ENCODE measurements around the gene UGT1A6.
"Not testable (repeated sequence)": the region's sequence is repeated elsewhere in the genome, so short reads cannot be mapped to it uniquely, and the experiment has no call there.

Gene UGT1A6

DNA sequence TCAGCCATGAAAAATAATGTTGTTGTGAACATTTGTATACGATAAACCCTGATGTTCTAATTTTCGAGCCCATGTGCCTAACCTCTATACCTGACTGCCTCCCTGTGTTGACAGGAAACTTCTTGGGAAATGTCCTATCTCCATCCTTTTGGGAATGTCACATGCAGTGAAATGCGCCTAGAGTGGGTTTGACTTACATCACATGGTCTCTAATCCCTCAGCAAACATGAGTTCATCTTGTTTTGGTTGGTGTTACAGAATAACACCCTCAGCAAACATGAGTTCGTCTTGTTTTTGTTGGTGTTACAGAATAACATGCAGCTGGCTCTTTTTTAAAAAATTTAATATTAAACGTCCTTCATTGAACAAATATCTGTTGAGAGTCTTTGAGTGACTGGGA lies 4.3 kb upstream of the UGT1A6 start:
- DNase-seq, result no peak

DNA sequence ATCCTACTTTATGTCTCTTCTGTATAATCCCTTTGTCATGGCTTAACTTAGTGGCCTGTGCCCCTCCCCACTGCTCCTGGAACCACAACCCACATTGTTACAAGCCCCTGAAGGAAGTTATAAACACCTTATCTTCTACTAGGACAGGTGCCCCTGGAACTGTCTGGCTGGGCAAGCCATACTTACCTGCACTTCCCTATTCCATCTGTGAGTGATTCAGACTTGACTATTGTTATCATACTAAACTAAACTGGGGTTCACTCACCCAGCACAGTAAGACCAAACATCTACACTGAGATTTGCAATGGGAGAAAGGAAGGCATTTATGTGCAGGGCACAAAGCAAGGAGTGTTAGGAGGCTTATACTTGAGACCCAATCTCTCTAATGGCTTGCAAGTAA lies 3.7 kb upstream of the UGT1A6 start:
- no peak for DNase-seq

DNA sequence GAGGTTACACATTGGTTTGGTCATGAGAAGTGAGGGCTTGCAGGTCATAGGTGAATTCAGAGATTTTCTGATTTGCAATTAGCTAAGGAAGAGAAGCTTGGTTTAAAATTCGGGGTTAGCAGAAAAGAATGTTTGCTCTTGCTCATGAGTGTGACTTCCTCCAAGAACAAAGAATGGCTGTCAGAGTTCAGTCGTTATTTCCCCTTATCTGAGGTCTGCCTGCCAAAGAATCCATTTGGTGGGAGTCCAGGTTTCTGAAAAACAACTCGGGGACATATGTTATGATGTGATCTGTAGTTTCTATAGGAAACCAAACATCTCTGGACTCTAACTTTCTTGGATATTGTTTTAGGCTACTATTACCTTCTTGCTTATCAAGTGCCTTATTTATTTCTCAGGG lies 3.2 kb upstream of the UGT1A6 start:
- no peak for DNase-seq

DNA sequence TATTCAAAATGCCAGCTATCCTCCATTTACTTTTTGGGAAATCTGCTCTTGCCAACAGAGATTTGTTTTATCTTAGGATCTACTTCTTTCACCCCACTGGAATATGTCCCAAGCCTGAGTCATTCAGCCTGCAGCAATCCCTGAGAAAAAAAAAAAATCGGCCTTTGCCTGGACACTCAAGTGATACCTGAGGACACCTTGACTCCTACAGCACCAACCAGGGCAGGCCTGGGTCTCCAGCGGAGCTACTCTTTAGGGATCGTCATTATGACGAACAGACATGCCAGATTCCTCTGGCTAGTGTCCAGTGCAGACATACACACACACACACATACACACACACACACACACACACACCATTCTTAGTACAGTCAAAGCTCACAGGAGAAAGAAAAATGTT lies 2.2 kb upstream of the UGT1A6 start:
- no peak for DNase-seq

DNA sequence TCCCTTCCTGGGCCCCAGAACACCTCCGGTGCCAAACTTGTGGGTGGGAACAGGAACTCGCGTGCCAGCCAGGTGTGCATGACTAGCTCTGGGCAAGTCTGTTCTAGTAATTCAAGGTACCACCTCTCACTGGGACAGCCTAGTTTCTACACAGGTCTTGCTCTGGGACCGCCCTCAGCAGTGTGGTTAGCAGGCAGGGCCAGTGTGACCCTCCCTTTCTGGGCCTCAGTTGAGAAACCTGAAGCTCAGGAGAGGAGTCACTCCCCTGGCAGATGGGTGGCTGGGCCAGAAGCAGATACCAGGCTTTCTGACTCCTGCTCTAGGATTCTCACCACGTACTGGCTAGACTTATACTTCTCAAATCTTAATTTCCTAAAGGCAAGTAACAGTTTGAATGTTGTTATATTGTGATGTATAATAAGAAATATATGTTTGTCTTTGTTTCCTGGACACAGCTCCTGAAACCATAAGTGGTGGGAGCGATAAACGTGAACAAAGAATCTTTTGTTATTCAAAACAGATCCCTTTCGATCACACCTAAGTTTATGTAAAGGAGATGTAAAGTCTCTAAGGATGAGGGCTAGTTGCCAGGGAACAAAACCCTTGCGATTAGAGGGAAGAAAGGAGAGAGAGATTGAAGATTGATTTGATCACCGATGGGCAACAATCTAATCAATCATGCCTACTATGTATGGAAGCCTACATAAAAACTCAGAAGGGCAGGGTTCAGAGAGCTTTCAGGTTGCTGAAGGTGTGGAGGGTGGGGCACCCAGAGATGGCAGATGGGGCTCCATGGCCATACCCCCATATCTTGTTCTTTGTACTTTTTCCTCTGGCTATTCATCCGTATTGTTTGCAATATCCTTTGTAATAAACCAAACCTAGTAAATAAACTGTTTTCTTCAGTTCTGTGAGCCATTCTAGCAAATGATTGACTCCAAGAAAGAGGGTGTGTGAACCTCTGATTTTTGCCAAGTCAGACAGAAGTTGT lies 952 bp upstream of the UGT1A6 start:
- DNase-seq, result no peak

DNA sequence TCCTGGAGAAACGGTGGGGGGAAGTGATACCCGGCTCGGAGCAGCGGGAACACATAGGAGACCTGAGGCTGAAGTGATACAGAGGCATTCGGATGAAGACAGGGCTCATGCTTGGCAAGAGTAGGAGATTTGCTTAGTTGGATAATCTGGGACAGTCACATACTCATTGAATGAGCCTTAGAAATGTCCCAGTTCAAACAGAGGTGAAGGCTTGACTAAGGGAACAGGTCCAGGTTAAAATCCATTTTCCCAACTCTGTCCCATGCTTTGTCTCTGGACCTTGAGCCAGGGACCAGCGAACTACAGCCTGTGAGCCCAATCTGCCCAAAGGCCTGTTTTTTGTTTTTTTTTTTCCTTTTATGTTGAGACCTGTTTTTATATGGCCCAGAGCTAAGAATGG lies 1.3 kb downstream of the UGT1A6 start:
- no peak for DNase-seq

DNA sequence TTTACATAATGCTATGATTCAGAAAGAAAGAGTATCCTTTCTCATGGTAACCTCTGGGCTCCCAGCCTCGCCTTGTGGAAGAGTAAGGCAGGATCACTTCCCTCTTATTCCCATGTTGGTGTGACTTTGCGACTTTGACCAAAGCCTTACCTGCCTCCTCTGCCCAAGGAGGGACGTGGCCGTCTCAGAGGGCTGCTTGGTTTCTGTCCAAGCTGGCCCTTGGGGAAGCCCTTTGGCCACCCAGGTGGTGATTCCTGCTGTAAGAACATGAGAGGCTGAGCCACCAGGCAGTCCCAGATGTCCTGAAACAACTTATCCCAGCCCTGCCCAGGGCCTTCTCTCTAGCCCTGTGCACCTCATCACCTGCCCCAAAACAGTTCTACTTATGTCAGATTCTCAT lies 6.0 kb downstream of the UGT1A6 start:
- DNase-seq, result no peak

DNA sequence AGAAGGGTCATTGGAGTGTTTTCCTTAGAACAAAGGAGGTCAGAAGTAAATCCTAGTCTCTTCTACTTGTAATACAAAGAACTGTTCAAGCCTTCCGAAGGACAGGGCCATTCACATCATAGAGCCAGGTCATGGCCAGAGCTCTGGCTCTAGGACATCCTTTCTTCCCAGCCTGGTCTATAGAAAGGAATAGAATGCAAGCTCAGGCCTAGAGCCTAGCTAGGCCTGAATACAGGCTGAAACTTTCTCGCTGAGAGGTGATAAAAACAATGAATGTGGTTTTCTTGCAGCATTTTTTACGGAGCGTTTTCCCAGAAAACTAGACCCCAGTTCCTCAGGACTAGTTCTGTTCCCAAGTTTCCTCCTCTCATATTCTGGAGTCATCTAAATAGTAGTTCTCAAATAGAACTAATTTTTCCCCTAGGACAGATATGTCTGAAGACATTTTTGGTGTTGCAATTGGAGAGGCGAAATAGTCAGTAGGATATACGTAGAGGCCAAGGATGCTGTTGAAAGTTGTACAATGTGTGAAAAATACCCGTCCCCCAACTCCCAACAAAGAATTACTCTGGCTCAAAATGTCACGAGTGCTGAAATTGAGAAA lies 6.8 kb downstream of the UGT1A6 start:
- no peak for DNase-seq

DNA sequence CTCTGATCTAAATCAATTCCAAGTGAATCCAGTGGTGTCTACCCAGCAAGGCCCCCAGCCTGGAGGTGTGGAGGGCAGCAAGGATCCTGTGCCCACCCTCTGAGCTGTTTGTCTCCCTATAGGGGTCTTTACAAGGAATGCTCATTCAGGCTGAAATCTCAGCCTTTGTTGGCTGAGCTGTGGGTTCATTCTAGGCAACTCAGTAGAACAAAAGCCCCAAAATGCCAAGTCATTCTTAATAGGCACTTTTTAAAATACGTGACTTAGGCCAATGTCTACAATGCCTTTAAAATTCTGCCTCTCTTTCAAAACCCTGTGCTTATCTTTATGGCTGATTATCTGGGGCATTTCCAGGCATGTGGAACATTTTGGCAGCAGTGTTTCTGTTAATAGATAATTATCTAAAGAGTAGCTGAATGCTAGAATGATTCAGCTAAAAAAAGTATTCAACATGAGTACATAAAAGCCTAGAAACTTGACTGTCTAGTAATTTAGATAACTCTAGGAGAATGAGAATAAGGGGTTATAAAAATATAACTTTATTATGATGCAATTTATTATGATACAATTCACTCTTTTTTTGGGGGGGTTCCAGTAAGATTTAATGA lies 7.4 kb downstream of the UGT1A6 start:
- DNase-seq, result no peak

DNA sequence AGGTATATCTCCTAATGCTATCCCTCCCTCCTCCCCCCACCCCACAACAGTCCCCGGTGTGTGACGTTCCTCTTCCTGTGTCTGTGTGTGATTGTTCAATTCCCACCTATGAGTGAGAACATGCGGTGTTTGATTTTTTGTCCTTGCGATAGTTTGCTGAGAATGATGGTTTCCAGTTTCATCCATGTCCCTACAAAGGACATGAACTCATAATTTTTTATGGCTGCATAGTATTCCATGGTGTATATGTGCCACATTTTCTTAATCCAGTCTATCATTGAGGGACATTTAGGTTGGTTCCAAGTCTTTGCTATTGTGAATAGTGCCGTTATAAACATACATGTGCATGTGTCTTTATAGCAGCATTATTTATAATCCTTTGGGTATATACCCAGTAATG lies 8.2 kb downstream of the UGT1A6 start:
- not testable (repeated sequence) for DNase-seq

DNA sequence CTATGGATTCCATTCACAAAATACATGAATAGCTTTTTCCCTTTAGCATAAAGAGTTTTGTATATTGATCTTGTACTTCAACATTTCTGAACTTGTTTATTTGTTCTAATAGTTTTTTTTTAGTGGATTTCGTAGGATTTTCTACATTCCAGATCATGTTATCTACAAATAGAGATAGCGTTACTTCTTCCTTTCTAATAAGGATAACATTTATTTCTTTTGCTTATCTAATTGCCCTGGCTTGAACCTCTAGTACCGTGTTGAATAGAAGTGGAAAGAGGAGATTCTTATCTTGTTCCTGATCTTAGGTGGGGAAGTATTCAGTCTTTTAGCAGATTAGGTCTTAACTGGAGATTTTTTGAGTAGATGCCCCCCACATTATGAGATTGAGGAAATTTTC lies 9.5 kb downstream of the UGT1A6 start:
- DNase-seq, result no peak

DNA sequence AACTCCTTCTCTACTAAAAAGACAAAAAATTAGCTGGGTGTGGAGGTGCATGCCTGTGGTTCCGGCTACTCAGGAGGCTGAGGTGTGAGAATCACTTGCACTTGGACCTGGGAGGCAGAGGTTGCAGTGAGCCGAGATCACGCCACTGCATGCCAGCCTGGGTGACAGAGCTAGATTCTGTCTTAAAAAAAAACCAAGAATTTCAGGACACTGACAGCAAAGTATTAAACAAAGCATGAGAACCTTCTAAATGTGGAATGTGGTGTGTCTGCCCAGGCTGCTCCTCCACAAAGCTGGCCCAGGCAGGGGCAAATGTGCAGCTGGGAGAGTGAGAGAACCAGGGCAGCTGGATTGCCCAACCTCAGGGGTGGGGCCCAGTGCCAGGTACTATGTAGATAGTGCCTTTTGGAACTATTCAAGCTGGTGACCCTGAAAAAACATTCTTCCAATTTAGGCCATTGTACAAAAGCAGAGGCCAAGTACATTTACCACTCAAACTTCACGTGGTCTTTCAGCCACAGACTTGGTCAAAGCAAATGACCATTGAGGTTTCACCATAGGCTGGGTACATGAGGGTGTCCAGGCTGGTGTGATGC lies 13.3 kb downstream of the UGT1A6 start:
- no peak for DNase-seq

DNA sequence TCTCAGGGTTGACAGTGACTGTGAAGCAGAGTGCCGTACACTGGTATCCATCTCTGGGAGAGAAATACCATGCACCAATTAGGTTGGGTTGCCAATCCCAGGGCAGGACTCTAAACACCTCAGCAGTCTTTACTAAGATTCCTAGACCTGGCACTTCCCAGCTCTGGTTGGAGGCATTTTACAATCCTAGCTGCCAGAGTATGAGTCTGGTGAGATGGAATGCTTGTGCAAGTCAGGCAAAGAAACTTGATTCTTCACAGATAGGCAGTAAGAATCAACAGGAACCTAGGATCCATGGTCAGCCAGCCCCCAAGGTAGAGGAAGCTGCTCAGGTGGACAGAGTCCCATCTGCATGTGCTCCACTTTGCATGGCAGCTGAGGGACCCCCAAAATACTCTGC lies 14.0 kb downstream of the UGT1A6 start:
- DNase-seq, result no peak

DNA sequence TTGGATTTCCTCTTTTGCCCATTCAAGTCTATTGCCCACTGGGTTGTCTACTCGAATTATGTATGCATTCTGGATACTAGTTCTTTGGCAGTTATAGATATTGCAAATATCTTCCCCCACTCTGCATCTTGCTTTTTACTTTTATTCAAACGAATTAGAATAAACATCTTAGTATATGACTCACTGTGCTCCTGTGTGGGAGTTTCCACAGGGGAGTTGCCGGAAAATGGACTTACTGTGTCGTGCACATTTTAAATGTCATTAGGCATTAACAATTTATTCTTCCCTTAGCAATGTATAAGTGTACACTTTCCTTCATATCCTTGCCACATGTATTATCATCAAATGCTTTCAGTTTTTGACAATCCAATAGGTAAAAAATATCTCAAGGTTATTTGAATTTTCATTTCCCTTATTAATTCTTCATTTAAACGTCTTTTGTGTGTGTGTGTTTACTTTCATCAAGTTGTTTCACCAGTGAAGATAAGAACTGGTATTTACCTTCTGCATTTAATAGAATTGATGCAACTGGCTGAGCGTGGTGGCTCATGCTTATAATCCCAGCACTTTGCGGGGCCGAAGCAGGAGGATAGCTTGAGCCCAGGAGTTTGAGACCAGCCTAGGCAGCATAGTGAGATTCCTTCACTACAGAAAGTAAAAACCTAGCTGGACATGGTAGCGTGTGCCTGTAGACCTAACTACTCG lies 15.4 kb downstream of the UGT1A6 start:
- DNase-seq, result no peak

DNA sequence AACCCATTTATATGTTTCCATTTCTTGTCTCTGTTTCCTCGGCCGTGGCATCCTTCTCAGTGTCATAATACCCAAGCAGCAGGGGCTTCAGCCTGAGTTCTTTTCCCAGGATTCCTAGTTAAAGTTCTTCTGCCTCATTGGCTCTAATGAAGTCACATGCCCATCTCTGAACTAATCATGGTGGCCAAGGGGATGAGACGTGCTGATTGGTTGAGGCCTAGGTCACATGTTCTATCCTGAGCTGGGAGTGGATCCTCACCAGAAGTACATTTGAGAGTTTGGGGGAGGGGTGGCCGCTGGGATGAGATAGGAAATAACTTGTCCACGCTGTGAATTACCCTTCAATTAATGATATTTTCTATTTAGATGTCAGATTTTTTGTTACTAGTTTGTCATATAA lies 16.3 kb downstream of the UGT1A6 start:
- no peak for DNase-seq

DNA sequence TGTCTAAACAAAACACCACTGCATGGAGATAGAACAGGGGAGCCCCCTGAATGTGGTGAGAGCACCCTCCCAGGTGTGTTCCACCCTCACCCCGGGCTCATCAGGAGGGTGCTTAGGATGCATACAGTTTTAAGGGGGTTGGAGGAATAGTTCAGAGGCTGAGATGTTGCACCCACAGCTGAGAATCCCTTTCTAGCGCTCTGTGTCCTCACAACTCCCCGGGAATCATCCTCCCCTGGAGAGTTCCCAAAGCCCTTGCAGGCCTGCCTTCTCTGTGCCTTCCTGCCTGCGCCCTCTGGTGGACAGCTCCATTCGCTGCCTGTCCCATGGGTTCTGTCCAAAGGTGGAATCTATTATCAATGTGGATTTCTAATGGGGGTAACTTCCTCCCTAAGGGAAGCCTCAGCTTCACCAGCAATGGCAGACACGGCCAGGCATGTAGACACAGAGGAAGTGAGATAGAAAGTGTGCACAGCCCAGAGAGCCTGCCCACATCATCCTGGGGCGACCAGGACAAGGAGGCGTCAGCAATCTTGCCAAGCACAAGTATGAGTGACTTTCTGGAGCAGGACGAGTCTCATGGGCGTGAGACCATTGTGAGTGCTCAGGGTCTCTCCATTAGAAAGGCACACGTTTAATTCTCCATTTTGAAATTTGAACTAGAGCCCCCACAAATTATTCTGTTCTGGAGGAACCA lies 18.8 kb downstream of the UGT1A6 start:
- peak; percentile 47 to 58 for DNase-seq

DNA sequence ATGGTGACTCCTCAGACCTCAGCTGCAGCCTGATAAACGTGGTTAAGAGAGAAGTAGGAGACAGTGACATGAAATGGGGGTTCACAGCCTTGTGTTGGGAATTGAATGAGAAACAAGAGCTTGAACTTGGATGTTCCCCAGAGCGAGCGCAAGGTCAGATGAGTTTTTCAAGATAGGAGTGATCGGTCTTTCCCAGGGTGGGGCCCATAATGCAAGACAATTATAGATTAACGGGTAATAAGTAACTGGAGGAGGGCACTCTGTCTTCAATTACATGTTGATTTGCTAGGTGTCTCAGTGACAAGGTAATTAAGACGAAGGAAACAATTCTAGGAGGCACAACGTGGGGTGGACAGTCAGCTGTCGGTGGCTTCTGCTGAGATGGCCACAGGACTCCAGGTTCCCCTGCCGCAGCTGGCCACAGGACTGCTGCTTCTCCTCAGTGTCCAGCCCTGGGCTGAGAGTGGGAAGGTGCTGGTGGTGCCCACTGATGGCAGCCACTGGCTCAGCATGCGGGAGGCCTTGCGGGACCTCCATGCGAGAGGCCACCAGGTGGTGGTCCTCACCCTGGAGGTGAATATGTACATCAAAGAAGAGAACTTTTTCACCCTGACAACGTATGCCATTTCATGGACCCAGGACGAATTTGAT lies 20.0 kb downstream of the UGT1A6 start, which contains the start of gene UGT1A5:
Gene UGT1A5 (plus strand): TSS at position 297 of the 651 bp plus-strand sequence. CDS start 85 bp downstream, at position 382.
- no peak for DNase-seq

DNA sequence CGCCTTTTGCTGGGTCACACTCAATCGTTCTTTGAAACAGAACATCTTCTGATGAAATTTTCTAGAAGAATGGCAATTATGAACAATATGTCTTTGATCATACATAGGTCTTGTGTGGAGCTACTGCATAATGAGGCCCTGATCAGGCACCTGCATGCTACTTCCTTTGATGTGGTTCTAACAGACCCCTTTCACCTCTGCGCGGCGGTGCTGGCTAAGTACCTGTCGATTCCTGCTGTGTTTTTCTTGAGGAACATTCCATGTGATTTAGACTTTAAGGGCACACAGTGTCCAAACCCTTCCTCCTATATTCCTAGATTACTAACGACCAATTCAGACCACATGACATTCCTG lies 20.5 kb downstream of the UGT1A6 start:
- DNase-seq, result no peak

DNA sequence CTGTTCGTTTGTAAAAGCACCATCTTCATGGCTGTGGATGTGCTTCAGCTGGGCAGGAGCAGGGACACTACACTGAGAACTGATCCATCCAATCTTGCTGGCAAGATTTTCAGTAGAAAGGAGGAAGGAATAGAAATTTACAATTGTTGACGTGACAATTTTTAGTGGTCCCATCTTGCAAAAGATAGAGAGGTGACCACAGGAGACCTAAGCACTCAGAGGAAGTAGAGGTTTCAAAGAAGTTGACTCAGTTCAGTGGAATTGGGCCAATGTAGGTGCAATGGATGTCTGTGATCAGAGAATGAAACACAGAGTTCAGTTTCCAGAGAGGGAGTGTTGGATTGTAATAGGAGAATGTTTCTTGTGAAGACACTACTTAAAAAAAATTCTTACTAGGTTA lies 21.4 kb downstream of the UGT1A6 start:
- no peak for DNase-seq

DNA sequence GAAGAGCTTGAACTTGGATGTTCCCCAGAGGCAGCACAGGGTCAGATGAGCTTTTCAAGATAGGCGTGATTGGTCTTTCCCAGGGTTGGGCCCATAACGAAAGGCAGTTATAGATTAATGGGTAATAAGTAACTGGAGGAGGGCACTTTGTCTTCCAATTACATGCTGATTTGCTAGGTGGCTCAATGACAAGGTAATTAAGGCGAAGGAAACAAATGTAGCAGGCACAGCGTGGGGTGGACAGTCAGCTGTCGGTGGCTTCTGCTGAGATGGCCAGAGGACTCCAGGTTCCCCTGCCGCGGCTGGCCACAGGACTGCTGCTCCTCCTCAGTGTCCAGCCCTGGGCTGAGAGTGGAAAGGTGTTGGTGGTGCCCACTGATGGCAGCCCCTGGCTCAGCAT lies 25.9 kb downstream of the UGT1A6 start, which contains the start of gene UGT1A4:
Gene UGT1A4 (plus strand): TSS at position 185 of the 400 bp plus-strand sequence. CDS start 85 bp downstream, at position 270.
- no peak for DNase-seq

DNA sequence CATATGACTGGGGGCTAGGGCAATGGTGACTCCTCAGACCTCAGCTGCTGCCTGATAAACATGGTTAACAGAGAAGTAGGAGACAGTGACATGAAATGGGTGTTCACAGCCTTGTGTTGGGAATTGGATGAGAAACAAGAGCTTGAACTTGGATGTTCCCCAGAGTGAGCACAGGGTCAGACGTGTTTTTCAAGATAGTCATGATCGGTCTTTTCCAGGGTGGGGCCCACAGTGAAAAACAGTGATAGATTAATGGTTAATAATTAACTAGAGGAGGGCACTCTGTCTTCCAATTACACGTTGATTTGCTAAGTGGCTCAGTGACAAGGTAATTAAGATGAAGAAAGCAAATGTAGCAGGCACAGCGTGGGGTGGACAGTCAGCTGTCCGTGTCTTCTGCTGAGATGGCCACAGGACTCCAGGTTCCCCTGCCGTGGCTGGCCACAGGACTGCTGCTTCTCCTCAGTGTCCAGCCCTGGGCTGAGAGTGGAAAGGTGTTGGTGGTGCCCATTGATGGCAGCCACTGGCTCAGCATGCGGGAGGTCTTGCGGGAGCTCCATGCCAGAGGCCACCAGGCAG lies 36.1 kb downstream of the UGT1A6 start, which contains the start of gene UGT1A3:
Gene UGT1A3 (plus strand): TSS at position 320 of the 579 bp plus-strand sequence. CDS start 85 bp downstream, at position 405.
- DNase-seq, result no peak
